C4-2B (cell line): ENCODE measurements around the gene LRFN5.

Source experiments
- CTCF ChIP-seq: fragments of 450-650 bp; conservative IDR thresholded peaks from 2 replicates; pipeline ENCODE4 v1.5.1; 2017; ENCODE audit warnings: mild to moderate bottlenecking
- ZFX ChIP-seq: fragments of 450-650 bp; IDR thresholded peaks from 2 replicates; pipeline ENCODE4 v1.6.1; 2017

GRCh38 chr14:41650802-41651201 is 44.1 kb downstream of the LRFN5 start:
- TF ChIP-seq CTCF (no peak), ZFX (no peak)
